ENCODE data around the gene ATP2A1. TPM values are rescaled to one million over a fixed set of nuclear protein-coding genes. Genes with fewer than 3 reads are reported as not detected.

The ATP2A1 gene
- total and polyA plus RNA-seq, 2 experiments from 2014 or later, result 0.73 to 4.0 TPM

DNA sequence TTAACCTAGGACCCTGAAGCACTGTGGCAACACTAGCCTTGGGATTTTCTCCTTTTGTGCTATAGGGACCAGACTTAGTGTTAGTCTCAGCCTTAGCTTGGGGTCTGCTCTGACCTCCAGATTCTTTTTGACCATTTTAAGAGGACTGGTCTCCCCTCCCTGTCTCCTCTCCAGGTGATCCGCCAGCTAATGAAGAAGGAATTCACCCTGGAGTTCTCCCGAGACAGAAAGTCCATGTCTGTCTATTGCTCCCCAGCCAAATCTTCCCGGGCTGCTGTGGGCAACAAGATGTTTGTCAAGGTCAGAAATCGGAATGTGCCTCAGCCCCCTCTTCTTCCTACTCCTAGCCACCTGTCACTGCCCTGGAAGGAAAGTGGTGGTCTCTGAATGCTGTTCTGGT, 19.5 kb downstream of the ATP2A1 start (continued):
- TF ChIP-seq, protein P1, sequence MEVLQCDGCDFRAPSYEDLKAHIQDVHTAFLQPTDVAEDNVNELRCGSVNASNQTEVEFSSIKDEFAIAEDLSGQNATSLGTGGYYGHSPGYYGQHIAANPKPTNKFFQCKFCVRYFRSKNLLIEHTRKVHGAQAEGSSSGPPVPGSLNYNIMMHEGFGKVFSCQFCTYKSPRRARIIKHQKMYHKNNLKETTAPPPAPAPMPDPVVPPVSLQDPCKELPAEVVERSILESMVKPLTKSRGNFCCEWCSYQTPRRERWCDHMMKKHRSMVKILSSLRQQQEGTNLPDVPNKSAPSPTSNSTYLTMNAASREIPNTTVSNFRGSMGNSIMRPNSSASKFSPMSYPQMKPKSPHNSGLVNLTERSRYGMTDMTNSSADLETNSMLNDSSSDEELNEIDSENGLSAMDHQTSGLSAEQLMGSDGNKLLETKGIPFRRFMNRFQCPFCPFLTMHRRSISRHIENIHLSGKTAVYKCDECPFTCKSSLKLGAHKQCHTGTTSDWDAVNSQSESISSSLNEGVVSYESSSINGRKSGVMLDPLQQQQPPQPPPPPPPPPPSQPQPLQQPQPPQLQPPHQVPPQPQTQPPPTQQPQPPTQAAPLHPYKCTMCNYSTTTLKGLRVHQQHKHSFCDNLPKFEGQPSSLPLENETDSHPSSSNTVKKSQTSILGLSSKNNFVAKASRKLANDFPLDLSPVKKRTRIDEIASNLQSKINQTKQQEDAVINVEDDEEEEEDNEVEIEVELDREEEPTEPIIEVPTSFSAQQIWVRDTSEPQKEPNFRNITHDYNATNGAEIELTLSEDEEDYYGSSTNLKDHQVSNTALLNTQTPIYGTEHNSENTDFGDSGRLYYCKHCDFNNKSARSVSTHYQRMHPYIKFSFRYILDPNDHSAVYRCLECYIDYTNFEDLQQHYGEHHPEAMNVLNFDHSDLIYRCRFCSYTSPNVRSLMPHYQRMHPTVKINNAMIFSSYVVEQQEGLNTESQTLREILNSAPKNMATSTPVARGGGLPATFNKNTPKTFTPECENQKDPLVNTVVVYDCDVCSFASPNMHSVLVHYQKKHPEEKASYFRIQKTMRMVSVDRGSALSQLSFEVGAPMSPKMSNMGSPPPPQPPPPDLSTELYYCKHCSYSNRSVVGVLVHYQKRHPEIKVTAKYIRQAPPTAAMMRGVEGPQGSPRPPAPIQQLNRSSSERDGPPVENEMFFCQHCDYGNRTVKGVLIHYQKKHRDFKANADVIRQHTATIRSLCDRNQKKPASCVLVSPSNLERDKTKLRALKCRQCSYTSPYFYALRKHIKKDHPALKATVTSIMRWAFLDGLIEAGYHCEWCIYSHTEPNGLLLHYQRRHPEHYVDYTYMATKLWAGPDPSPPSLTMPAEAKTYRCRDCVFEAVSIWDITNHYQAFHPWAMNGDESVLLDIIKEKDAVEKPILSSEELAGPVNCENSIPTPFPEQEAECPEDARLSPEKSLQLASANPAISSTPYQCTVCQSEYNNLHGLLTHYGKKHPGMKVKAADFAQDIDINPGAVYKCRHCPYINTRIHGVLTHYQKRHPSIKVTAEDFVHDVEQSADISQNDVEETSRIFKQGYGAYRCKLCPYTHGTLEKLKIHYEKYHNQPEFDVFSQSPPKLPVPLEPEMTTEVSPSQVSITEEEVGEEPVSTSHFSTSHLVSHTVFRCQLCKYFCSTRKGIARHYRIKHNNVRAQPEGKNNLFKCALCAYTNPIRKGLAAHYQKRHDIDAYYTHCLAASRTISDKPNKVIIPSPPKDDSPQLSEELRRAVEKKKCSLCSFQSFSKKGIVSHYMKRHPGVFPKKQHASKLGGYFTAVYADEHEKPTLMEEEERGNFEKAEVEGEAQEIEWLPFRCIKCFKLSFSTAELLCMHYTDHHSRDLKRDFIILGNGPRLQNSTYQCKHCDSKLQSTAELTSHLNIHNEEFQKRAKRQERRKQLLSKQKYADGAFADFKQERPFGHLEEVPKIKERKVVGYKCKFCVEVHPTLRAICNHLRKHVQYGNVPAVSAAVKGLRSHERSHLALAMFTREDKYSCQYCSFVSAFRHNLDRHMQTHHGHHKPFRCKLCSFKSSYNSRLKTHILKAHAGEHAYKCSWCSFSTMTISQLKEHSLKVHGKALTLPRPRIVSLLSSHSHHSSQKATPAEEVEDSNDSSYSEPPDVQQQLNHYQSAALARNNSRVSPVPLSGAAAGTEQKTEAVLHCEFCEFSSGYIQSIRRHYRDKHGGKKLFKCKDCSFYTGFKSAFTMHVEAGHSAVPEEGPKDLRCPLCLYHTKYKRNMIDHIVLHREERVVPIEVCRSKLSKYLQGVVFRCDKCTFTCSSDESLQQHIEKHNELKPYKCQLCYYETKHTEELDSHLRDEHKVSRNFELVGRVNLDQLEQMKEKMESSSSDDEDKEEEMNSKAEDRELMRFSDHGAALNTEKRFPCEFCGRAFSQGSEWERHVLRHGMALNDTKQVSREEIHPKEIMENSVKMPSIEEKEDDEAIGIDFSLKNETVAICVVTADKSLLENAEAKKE (CRISPR knock-in tag; IDR thresholded peaks at IDR 0.05), result no peak

DNA sequence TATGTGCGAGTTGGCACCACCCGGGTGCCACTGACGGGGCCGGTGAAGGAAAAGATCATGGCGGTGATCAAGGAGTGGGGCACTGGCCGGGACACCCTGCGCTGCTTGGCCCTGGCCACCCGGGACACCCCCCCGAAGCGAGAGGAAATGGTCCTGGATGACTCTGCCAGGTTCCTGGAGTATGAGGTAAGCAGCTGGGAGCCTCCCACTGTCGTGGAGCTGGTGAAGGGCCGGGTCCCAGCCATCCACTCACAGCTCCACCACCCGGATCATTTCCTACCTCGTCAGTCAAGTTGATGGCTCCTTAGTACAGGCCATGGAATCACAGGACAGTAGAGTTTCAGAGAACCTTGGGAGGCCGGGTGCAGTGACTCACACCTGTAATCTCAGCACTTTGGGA, 20.0 kb downstream of the ATP2A1 start:
- Mint-ChIP-seq H3K4me1 (no peaks in the 10 kb centered on the region), H3K36me3 (ENCODE audit: low read depth) (no peaks in the 10 kb centered on the region; the same call in 2 of the 3 replicates), H3K9me3 (no peaks in the 10 kb centered on the region), H3K27me3 (ENCODE audit: insufficient read depth, low read depth, poor library complexity) (peaks cover 5% of the 10 kb centered on the region), H3K4me3 (no peak overlapping the region), H3K27ac (no peak overlapping the region)
- Histone ChIP-seq H3K4me2 (no peak overlapping the region), H3K27ac (ENCODE audit: low read depth) (no peak overlapping the region), H3K4me3 (no peak overlapping the region), H3K4me1 (ENCODE audit: insufficient read depth) (no peaks in the 10 kb centered on the region), H3K27me3 (ENCODE audit: insufficient read depth) (no peaks in the 10 kb centered on the region), H3K36me3 (ENCODE audit: insufficient read depth) (no peaks in the 10 kb centered on the region), H4K20me1 (replicated peaks; ENCODE audit: insufficient read depth) (no peaks in the 10 kb centered on the region; the same call in 1 of the 2 replicates), H3K79me2 (replicated peaks; ENCODE audit: insufficient read depth) (no peaks in the 10 kb centered on the region), H3F3A (replicated peaks; ENCODE audit: low read depth) (no peaks in the 10 kb centered on the region), H3K9me2 (ENCODE audit: insufficient read depth) (no peaks in the 10 kb centered on the region), H2AFZ (no peak overlapping the region)
- DNase-seq (ENCODE audit: low spot score), result no peak
- ATAC-seq, result no peak
- TF ChIP-seq EZH2phosphoT487 (IDR thresholded peaks at IDR 0.05; ENCODE audit: unreplicated experiment), result no peak
- TF ChIP-seq, protein P1 (CRISPR knock-in tag; IDR thresholded peaks at IDR 0.05), result no peak
- no peak for TF ChIP-seq STAT1 (IDR thresholded peaks at IDR 0.05; ENCODE audit: unreplicated experiment)
- no peak for TF ChIP-seq ZNF331 (CRISPR knock-in tag; IDR thresholded peaks at IDR 0.05; ENCODE audit: low read depth)
- no peak for TF ChIP-seq ZNF114 (CRISPR knock-in tag; IDR thresholded peaks at IDR 0.05)
- TF ChIP-seq JUNB (IDR thresholded peaks at IDR 0.05; ENCODE audit: unreplicated experiment), result no peak
- TF ChIP-seq NANOG (IDR thresholded peaks at IDR 0.05; ENCODE audit: borderline replicate concordance), result no peak
- no peak for TF ChIP-seq EZH2 (IDR thresholded peaks at IDR 0.05; ENCODE audit: low read depth, unreplicated experiment)
- TF ChIP-seq, protein P2, sequence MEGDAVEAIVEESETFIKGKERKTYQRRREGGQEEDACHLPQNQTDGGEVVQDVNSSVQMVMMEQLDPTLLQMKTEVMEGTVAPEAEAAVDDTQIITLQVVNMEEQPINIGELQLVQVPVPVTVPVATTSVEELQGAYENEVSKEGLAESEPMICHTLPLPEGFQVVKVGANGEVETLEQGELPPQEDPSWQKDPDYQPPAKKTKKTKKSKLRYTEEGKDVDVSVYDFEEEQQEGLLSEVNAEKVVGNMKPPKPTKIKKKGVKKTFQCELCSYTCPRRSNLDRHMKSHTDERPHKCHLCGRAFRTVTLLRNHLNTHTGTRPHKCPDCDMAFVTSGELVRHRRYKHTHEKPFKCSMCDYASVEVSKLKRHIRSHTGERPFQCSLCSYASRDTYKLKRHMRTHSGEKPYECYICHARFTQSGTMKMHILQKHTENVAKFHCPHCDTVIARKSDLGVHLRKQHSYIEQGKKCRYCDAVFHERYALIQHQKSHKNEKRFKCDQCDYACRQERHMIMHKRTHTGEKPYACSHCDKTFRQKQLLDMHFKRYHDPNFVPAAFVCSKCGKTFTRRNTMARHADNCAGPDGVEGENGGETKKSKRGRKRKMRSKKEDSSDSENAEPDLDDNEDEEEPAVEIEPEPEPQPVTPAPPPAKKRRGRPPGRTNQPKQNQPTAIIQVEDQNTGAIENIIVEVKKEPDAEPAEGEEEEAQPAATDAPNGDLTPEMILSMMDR (conservative IDR thresholded peaks at IDR 0.05; ENCODE audit: low read depth in 2 of 2), result no peak

All from GM23338 (cell line).